ENCODE results near the gene ALDH3A1.

DNA sequence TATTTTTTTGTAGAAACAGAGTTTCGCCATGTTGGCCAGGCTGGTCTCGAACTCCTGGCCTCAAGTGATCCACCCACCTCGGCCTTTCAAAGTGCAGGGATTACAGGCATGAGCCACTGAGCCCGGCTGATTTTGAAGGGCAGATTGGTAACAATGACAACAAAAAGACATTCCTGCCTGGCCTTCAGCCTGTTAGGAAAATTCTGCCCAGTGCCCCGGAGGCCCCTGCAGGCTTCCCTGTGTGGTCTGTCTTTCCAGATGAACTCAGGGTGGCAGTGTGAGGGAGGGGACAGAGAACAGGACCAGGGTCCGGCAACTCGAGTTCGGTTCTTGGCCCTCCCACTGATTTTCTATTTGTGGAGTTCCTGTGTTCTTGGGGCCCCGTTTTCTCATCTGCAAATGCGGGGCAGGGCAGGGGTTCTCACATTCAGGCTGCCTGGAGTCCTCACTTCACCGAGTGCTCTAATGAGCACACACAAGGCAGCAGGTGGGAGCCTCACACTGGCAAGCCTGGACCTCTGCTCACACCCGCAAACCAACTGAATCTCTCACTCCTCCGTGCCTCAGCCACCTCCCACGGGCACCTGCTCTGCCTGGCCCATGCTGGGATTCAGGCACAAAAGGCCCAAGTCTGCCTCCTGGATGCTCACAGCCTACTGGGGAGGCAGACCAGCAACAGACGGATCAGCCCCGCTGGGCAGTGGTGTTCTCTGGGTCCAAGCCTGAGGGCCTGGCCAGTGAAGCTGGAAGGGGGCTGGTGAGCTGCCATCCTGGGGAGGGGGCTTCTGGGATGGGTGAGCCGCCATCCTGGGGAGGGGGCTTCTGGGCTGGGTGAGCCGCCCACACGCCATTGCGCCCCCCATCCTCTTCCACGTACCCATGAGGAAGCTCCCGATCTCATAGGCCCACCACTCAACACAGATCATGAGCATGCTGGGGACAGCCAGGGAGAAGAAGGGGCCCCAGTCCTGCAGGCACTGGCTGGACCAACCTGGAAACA lies 42.0 kb downstream of the ALDH3A1 start:
- TF ChIP-seq, protein P1, sequence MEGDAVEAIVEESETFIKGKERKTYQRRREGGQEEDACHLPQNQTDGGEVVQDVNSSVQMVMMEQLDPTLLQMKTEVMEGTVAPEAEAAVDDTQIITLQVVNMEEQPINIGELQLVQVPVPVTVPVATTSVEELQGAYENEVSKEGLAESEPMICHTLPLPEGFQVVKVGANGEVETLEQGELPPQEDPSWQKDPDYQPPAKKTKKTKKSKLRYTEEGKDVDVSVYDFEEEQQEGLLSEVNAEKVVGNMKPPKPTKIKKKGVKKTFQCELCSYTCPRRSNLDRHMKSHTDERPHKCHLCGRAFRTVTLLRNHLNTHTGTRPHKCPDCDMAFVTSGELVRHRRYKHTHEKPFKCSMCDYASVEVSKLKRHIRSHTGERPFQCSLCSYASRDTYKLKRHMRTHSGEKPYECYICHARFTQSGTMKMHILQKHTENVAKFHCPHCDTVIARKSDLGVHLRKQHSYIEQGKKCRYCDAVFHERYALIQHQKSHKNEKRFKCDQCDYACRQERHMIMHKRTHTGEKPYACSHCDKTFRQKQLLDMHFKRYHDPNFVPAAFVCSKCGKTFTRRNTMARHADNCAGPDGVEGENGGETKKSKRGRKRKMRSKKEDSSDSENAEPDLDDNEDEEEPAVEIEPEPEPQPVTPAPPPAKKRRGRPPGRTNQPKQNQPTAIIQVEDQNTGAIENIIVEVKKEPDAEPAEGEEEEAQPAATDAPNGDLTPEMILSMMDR (IDR thresholded peaks at IDR 0.05 in 8 of 11, conservative IDR thresholded peaks at IDR 0.05 in 3 of 11): no peak
- TF ChIP-seq POLR2A (IDR thresholded peaks at IDR 0.05): no peak
- no peak for TF ChIP-seq POLR2AphosphoS5 (IDR thresholded peaks at IDR 0.05)

Data from spleen (tissue), 7 donors.